Measurements from ENCODE around the gene OR14A2. TPM values are rescaled to one million over a fixed set of nuclear protein-coding genes. Genes with fewer than 3 reads are reported as not detected.

Gene OR14A2
- total and polyA plus RNA-seq, 3 donors from 2014 or later = 0.94 to 4.2 (median 1.6) TPM

DNA sequence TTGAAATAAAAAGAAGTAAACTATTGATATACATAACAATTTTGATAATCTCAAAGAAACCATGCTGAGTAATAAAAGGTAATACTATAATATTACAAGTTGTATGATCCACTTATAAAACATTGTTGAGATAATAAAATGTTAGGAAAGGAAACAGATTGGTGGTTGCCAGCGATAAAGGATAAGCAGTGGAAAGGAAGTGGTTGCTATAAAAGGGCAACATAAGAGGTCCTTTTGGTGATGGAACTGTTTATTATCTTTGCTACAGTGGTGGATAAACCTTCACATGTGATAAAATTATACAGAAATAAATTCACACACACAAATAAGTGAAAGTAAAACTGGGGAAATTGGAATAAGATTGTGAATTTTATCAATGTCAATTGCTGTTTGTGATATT, 46.6 kb downstream of the OR14A2 start:
- Histone ChIP-seq H3K9me3 (no peaks in the 10 kb centered on the region), H3K36me3 (ENCODE audit: low read depth, missing control alignments) (no peaks in the 10 kb centered on the region), H3K27ac (no peak overlapping the region), H3K27me3 (no peaks in the 10 kb centered on the region), H3K4me3 (no peak overlapping the region), H3K4me1 (no peaks in the 10 kb centered on the region)
- TF ChIP-seq, protein P1, sequence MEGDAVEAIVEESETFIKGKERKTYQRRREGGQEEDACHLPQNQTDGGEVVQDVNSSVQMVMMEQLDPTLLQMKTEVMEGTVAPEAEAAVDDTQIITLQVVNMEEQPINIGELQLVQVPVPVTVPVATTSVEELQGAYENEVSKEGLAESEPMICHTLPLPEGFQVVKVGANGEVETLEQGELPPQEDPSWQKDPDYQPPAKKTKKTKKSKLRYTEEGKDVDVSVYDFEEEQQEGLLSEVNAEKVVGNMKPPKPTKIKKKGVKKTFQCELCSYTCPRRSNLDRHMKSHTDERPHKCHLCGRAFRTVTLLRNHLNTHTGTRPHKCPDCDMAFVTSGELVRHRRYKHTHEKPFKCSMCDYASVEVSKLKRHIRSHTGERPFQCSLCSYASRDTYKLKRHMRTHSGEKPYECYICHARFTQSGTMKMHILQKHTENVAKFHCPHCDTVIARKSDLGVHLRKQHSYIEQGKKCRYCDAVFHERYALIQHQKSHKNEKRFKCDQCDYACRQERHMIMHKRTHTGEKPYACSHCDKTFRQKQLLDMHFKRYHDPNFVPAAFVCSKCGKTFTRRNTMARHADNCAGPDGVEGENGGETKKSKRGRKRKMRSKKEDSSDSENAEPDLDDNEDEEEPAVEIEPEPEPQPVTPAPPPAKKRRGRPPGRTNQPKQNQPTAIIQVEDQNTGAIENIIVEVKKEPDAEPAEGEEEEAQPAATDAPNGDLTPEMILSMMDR (IDR thresholded peaks at IDR 0.05) = no peak
- TF ChIP-seq POLR2A (IDR thresholded peaks at IDR 0.05) = no peak
- intact Hi-C loops (cut with DNase I; ENCODE audit: low total_unique reads) = no loop called here
- DNase-seq = no peak
- WGBS, 2 donors = 53 to 62% methylated on average over 1 of the region's 1 CpG

- WGBS, 2 donors = 30 to 40% methylated on average over 7 of the region's 7 CpGs
- no peaks in the 10 kb centered on the region for H3K4me1 ChIP-seq
- DNase-seq = peak; percentile 74
Observed at GRCh38 chr1:247681288-247681897, 66.5 kb downstream of the OR14A2 start.

DNA sequence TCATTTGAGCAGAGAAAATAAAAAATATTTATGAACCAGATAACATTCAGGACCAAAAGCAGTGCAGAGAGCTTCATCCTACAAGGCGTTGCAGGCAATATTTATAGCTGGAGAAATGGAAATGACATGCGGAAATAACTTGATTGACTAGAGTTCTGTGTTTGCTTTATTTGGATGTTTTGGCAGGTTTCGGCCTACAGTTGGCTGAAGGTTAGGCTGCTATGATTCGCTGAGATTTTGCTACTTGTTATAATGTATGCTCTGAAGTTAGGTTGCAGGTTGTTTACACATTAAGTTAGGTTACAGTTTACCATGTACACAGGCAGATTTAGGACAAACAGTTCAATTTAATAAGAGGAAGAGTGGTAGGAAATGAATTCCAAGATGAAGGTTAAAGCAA, 67.8 kb downstream of the OR14A2 start:
- intact Hi-C loops (cut with DNase I; ENCODE audit: low total_unique reads) = no loop called here
- H3K9me3 ChIP-seq = no peaks in the 10 kb centered on the region

More at GRCh38 chr1:247681288-247681897, 66.5 kb downstream of the OR14A2 start:
- TF ChIP-seq, protein P1 (IDR thresholded peaks at IDR 0.05) = peak; percentile 15 to 53 (median 44)
- no peak for TF ChIP-seq POLR2A (IDR thresholded peaks at IDR 0.05)
- Histone ChIP-seq H3K36me3 (ENCODE audit: low read depth, missing control alignments) (no peaks in the 10 kb centered on the region), H3K27me3 (no peaks in the 10 kb centered on the region), H3K27ac (no peak overlapping the region), H3K9me3 (no peaks in the 10 kb centered on the region), H3K4me3 (no peak overlapping the region)
- intact Hi-C loops (cut with DNase I; ENCODE audit: low total_unique reads) = no loop called here

GRCh38 chr1:247679639-247680038, 68.3 kb downstream of the OR14A2 start, which contains the start of gene OR13G1:
Gene OR13G1, minus strand, starts transcription at chr1:247679739. Its CDS starts 6,698 bp downstream, at chr1:247673041.
- intact Hi-C loops (cut with DNase I; ENCODE audit: low total_unique reads) = no loop called here
- no peak for DNase-seq
- Histone ChIP-seq H3K36me3 (ENCODE audit: low read depth, missing control alignments) (no peaks in the 10 kb centered on the region), H3K4me3 (no peak within 1 kb of the TSS), H3K4me1 (no peaks in the 10 kb centered on the region), H3K27ac (no peak within 1 kb of the TSS), H3K9me3 (no peaks in the 10 kb centered on the region), H3K27me3 (no peaks in the 10 kb centered on the region)
- TF ChIP-seq, protein P1 (IDR thresholded peaks at IDR 0.05) = no peak
- TF ChIP-seq POLR2A (IDR thresholded peaks at IDR 0.05) = no peak
- WGBS, 2 donors = 80 to 100% methylated on average over 1 of the region's 1 CpG

More for the DNA sequence above, 67.8 kb downstream of the OR14A2 start:
- WGBS, 2 donors = 77 to 91% methylated on average over 4 of the region's 4 CpGs
- Histone ChIP-seq H3K27ac (no peak overlapping the region), H3K27me3 (no peaks in the 10 kb centered on the region), H3K4me3 (no peak overlapping the region), H3K4me1 (no peaks in the 10 kb centered on the region), H3K36me3 (ENCODE audit: low read depth, missing control alignments) (no peaks in the 10 kb centered on the region)
- DNase-seq = no peak
- no peak for TF ChIP-seq POLR2A (IDR thresholded peaks at IDR 0.05)
- TF ChIP-seq, protein P1 (IDR thresholded peaks at IDR 0.05) = no peak

Other genes starting within 250 kb of the OR14A2 start
- gene OR2C3, start 211.7 kb downstream of the OR14A2 start, total RNA-seq = under 1 TPM; 0.87 TPM
- 0.55 TPM for gene OR2C3, start 211.7 kb downstream of the OR14A2 start, polyA plus RNA-seq (ENCODE audit: insufficient read depth, low read depth, low replicate concordance)
- gene GCSAML, start 199.0 kb downstream of the OR14A2 start, total RNA-seq = 1 to 10 TPM; 2.8 to 3.7 TPM
- gene GCSAML, start 199.0 kb downstream of the OR14A2 start, polyA plus RNA-seq (ENCODE audit: insufficient read depth, low read depth, low replicate concordance) = 8.4 TPM
- under 1 TPM in 1 of 2 donors, not detected in 1; 0.39 TPM for gene OR2G2, start 159.8 kb downstream of the OR14A2 start, total RNA-seq
- not detected for gene OR2G2, start 159.8 kb downstream of the OR14A2 start, polyA plus RNA-seq (ENCODE audit: insufficient read depth, low read depth, low replicate concordance)
- gene OR2G3, start 142.6 kb downstream of the OR14A2 start, total RNA-seq = not detected
- gene OR2G3, start 142.6 kb downstream of the OR14A2 start, polyA plus RNA-seq (ENCODE audit: insufficient read depth, low read depth, low replicate concordance) = not detected
- gene OR13G1, start 68.4 kb downstream of the OR14A2 start, total RNA-seq = under 1 TPM in 1 of 2 donors, not detected in 1; 0.19 TPM
- not detected for gene OR13G1, start 68.4 kb downstream of the OR14A2 start, polyA plus RNA-seq (ENCODE audit: insufficient read depth, low read depth, low replicate concordance)
- under 1 TPM; 0.62 to 0.94 TPM for gene OR6F1, start 31.5 kb downstream of the OR14A2 start, total RNA-seq
- gene OR6F1, start 31.5 kb downstream of the OR14A2 start, polyA plus RNA-seq (ENCODE audit: insufficient read depth, low read depth, low replicate concordance) = 1.4 TPM
- gene OR14K1, start 9.5 kb downstream of the OR14A2 start, total RNA-seq = 1 to 10 TPM; 2.8 to 3.0 TPM
- gene OR14K1, start 9.5 kb downstream of the OR14A2 start, polyA plus RNA-seq (ENCODE audit: insufficient read depth, low read depth, low replicate concordance) = not detected
- not detected for gene OR1C1, start 12.4 kb upstream of the OR14A2 start, total RNA-seq
- gene OR1C1, start 12.4 kb upstream of the OR14A2 start, polyA plus RNA-seq (ENCODE audit: insufficient read depth, low read depth, low replicate concordance) = not detected
- under 1 TPM in 1 of 2 donors, not detected in 1; 0.62 TPM for gene OR14A16, start 76.0 kb upstream of the OR14A2 start, total RNA-seq
- gene OR14A16, start 76.0 kb upstream of the OR14A2 start, polyA plus RNA-seq (ENCODE audit: insufficient read depth, low read depth, low replicate concordance) = not detected
- not detected for gene OR11L1, start 93.8 kb upstream of the OR14A2 start, total RNA-seq
- gene OR11L1, start 93.8 kb upstream of the OR14A2 start, polyA plus RNA-seq (ENCODE audit: insufficient read depth, low read depth, low replicate concordance) = not detected
- 1 to 10 TPM; 5.7 to 7.5 TPM for gene TRIM58, start 109.0 kb upstream of the OR14A2 start, total RNA-seq
- gene TRIM58, start 109.0 kb upstream of the OR14A2 start, polyA plus RNA-seq (ENCODE audit: insufficient read depth, low read depth, low replicate concordance) = 2.9 TPM
- gene OR2W3, start 147.4 kb upstream of the OR14A2 start, total RNA-seq = 1 to 10 TPM; 2.5 to 3.9 TPM
- gene OR2W3, start 147.4 kb upstream of the OR14A2 start, polyA plus RNA-seq (ENCODE audit: insufficient read depth, low read depth, low replicate concordance) = 1.5 TPM
- gene OR2T8, start 172.1 kb upstream of the OR14A2 start, total RNA-seq = under 1 TPM in 1 of 2 donors, not detected in 1; 0.55 TPM
- gene OR2T8, start 172.1 kb upstream of the OR14A2 start, polyA plus RNA-seq (ENCODE audit: insufficient read depth, low read depth, low replicate concordance) = 0.44 TPM
- gene OR2AJ1, start 176.7 kb upstream of the OR14A2 start, total RNA-seq = under 1 TPM in 1 of 2 donors, not detected in 1; 0.31 TPM
- gene OR2AJ1, start 176.7 kb upstream of the OR14A2 start, polyA plus RNA-seq (ENCODE audit: insufficient read depth, low read depth, low replicate concordance) = not detected
- under 1 TPM; 0.43 to 0.87 TPM for gene OR2L8, start 200.7 kb upstream of the OR14A2 start, total RNA-seq
- gene OR2L8, start 200.7 kb upstream of the OR14A2 start, polyA plus RNA-seq (ENCODE audit: insufficient read depth, low read depth, low replicate concordance) = not detected
- 1 to 10 TPM in 1 of 2 donors, under 1 TPM in 1; 0.74 to 2.2 TPM for gene OR2AK2, start 217.1 kb upstream of the OR14A2 start, total RNA-seq
- gene OR2AK2, start 217.1 kb upstream of the OR14A2 start, polyA plus RNA-seq (ENCODE audit: insufficient read depth, low read depth, low replicate concordance) = 0.38 TPM